Measurements from ENCODE around the gene TEX35.
A peak's percentile ranks its signal among the peaks of the same experiment; 100 is the strongest.

Gene TEX35

GRCh38 chr1:178512566-178513277 lies at the start of gene TEX35:
TEX35 (plus strand) TSS chr1:178513109; CDS start chr1:178513189, 80 bp downstream.
- FAIRE-seq = no peak

DNA sequence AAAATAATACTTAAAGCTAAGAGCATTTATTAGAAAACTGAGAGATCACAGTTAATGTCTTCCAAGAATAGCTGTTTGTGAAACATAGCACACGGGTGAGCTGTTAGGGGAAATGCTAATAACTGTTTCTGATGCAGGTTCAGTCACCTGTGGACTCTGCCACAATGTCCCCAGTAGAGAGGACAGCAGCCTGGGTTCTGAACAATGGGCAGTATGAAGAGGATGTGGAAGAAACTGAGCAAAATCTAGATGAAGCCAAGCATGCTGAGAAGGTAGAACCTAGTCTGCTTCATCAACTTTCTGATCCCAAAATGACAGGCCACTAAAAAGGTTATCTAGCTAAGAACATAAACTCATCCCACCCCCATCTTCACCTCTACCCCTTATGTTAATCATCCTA lies 48.8 kb upstream of the TEX35 start:
- FAIRE-seq = no peak

- FAIRE-seq = peak; percentile 93
These were observed 48.3 kb upstream of the TEX35 start for GRCh38 chr1:178464566-178464965.

- FAIRE-seq = no peak
These were observed 47.9 kb upstream of the TEX35 start for GRCh38 chr1:178465011-178465410.

DNA sequence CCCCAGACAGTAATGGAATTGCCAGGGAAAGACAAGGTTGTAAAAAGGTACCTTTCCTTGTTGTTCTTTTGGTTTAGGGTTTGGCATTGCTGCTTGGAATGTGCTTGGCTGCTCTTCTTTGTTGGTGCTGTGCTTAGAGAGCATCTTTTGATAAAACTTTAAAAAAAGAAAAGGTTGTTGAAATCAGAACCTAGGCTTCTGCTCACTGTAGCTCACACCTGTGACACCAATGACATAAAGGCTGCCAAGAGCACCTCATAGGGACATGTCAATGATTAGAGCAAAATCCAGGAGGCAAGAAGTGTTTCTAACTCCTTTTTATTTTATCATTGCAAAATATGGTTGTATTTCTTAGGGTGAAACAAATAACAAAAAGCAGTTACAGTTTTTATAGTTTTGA lies 45.1 kb upstream of the TEX35 start:
- no peak for FAIRE-seq

DNA sequence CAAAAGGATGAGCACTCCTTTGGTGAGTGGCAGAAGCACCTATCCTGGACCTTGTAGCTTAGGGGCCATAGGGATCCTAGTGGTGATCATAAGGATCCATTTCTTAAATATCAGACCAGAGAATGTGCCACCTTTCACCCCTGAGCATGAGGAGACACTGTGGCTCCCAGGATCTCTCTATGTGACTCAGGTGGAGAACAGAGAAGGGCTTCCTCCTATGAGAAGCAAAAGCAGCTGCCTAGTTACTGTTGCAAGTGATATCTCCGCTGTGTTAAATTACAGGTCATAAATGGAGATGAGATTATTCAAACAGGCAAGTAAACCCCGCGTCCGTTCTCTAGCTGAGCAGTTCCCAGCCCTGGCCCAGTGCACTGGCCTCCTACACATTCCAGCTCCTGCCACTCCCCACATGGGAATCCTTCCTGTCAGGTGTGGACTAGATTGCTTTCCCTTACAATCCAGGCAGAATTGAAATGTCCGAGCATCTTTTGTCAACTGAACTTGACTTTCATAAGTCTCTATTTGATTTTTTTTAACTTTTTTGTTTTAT lies 42.4 kb upstream of the TEX35 start:
- peak; percentile 24 for FAIRE-seq

- FAIRE-seq = no peak
These were observed 40.4 kb upstream of the TEX35 start for GRCh38 chr1:178472531-178472930.

- no peak for FAIRE-seq
These were observed 35.5 kb upstream of the TEX35 start for GRCh38 chr1:178477373-178477772.

DNA sequence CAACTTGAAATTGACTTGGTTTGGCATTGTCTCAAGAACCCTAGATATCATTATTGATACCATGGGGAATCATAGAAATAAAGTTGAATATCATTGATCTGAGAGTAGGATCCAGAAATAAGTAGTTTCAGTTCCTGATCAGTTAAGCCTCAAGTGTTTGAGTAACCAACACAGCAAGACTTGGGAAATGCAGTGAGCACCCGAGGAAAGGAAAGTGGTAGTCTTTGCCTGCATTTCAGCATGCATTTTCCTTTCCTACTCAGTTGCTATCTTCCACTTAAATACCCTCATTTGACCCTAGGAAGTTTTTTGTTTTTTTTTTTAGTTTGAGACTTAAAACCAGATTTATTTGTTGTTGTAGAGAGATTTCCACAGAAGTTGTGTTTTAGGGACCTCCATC lies 35.1 kb upstream of the TEX35 start:
- FAIRE-seq = no peak

- no peak for FAIRE-seq
These were observed 29.5 kb upstream of the TEX35 start for GRCh38 chr1:178483251-178483957.

- no peak for FAIRE-seq
These were observed 28.1 kb upstream of the TEX35 start for GRCh38 chr1:178484698-178485225.

GRCh38 chr1:178485541-178485981 lies 27.3 kb upstream of the TEX35 start:
- no peak for FAIRE-seq

- FAIRE-seq = no peak
These were observed 26.5 kb upstream of the TEX35 start for GRCh38 chr1:178486100-178487069.

- no peak for FAIRE-seq
These were observed 25.8 kb upstream of the TEX35 start for GRCh38 chr1:178487070-178487615.

- no peak for FAIRE-seq
These were observed 24.5 kb upstream of the TEX35 start for GRCh38 chr1:178488393-178488792.

DNA sequence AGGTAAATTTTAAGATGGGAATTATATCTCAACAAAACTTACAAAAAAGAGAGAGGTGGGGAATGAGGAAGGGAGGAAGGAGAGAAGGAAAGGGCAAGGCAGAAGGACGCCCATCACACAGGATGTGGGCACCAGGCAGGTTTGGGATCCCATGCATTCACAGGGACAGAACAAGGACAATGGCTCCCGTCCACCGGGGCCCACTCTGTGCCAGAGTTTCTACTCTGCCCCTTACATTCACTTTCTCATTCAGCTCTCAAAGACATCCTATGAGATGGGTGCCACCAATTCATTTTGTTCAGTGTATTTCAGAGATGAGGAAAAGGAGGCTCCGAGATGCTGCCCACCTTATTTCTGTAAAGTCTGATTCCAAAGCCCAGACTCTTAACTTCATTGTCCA lies 23.5 kb upstream of the TEX35 start:
- no peak for FAIRE-seq

DNA sequence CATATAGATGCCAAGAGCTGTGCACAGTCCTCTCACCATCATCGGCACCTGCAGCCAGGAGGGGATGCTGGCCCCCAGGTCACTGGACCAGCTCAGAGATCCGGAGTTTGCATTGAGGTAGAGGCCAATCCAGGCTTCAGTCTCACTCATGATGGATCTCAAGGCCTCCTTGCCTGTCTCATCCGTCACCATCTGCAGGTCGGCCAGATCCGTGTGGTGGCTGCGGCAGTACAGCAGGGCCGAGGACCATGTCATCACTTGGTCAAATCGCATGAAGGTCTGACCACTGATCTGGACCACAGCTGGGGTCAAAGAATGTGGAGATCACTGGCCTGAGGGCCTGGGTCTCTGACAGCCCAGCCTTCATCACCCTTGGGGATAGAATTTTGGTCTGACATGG lies 22.8 kb upstream of the TEX35 start:
- no peak for FAIRE-seq

DNA sequence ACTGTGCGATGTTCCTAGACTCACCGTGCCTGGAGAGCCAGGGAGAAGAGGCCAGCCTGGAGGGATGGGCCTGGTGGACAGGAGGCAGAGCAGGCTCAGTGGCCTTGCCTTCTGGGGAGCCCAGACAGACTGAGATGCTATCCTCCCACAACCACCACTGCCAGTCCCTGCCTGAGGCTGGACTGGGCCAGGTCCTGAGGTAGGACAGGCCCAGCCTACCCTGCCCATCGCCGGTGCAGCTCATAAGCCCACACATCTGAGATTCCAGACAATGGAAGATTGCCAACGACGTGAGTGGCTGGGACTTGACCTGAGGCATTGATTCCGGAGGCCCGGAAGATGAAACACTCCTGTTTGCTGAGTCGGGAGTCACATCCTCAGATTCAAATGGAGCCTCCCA lies 21.9 kb upstream of the TEX35 start:
- no peak for FAIRE-seq

DNA sequence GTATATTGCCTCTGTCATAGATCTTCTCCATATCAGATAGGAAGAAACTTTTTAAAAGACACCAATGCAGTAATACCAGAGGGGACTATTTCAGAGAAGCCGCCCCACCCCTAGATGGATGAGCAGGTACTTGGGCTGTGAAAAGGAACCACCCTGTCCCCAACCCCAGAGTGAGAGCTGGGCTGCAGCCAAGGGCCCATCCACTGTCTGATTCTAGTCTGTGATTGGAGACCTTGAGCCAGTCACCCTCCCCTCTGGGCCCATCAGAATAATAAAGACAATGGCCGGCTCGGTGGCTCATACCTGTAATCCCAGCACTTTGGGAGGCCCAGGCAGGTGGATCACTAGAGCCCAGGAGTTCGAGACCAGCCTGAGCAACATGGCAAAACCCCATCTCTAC lies 21.2 kb upstream of the TEX35 start:
- no peak for FAIRE-seq

GRCh38 chr1:178492341-178492740 lies 20.6 kb upstream of the TEX35 start:
- FAIRE-seq = no peak

DNA sequence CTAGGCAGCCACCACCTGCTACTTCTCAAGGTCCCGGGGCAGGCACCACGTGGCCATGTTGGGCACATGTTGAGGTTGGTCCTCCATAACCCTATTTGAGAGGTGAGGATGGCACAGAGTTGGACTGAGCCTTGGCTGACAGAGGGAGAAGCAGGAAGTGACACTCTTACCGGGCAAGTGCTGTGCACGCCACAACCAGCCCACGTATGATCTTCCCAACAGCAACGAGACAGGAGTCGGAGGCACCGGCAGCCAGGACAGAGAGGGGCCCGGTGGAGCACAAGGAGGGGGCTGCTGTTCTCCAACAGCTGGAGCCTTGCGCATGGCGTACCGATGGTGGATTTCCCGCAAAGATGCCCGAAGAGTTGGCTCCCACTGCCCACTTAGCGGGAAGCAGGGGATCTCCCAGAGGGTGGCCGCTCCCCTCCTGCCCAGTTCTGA lies 19.6 kb upstream of the TEX35 start:
- no peak for FAIRE-seq

GRCh38 chr1:178494569-178494971 lies 18.3 kb upstream of the TEX35 start:
- FAIRE-seq = no peak

Measured in islet of Langerhans (tissue), 1 donor.